Colon (tissue), 2 donors: Measurements from ENCODE around the gene ACAD11.
"Not testable (repeated sequence)": the region's sequence is repeated elsewhere in the genome, so short reads cannot be mapped to it uniquely, and the experiment has no call there.

Experiments used
- FAIRE-seq: peaks from 2 replicates; lab custom pipeline; 2012; peaks lifted over from hg19 to GRCh38; lab: Jason Lieb, UNC
- donor health status: control.
- donor health status: control.

Gene ACAD11

GRCh38 chr3:132645058-132645457, 14.6 kb downstream of the ACAD11 start:
- no peak for FAIRE-seq

GRCh38 chr3:132643366-132643765, 16.2 kb downstream of the ACAD11 start:
- FAIRE-seq: no peak

GRCh38 chr3:132642539-132642847, 17.1 kb downstream of the ACAD11 start:
- FAIRE-seq: no peak

- peak; percentile 80 for FAIRE-seq
Measured at GRCh38 chr3:132641837-132642538, 17.6 kb downstream of the ACAD11 start.

- not testable (repeated sequence) for FAIRE-seq
Measured at GRCh38 chr3:132641427-132641826, 18.2 kb downstream of the ACAD11 start.

GRCh38 chr3:132638706-132639105, 20.9 kb downstream of the ACAD11 start:
- no peak for FAIRE-seq

- FAIRE-seq: peak; percentile 18
Measured at GRCh38 chr3:132637590-132637989, 22.0 kb downstream of the ACAD11 start.

- FAIRE-seq: no peak
Measured at GRCh38 chr3:132635052-132635451, 24.6 kb downstream of the ACAD11 start.

- FAIRE-seq: no peak
Measured at GRCh38 chr3:132630612-132631011, 29.0 kb downstream of the ACAD11 start.

- no peak for FAIRE-seq
Measured at GRCh38 chr3:132629928-132630327, 29.7 kb downstream of the ACAD11 start.

GRCh38 chr3:132628157-132628556, 31.5 kb downstream of the ACAD11 start:
- no peak for FAIRE-seq

GRCh38 chr3:132626955-132627354, 32.7 kb downstream of the ACAD11 start:
- FAIRE-seq: no peak

GRCh38 chr3:132625613-132626012, 34.0 kb downstream of the ACAD11 start:
- FAIRE-seq: no peak

- FAIRE-seq: no peak
Measured at GRCh38 chr3:132624790-132625189, 34.8 kb downstream of the ACAD11 start.

GRCh38 chr3:132623646-132624045, 36.0 kb downstream of the ACAD11 start:
- no peak for FAIRE-seq

- FAIRE-seq: no peak
Measured at GRCh38 chr3:132622761-132623160, 36.8 kb downstream of the ACAD11 start.

- no peak for FAIRE-seq
Measured at GRCh38 chr3:132622148-132622547, 37.5 kb downstream of the ACAD11 start.

GRCh38 chr3:132616780-132617179, 42.8 kb downstream of the ACAD11 start:
- no peak for FAIRE-seq

- FAIRE-seq: no peak
Measured at GRCh38 chr3:132615881-132616280, 43.7 kb downstream of the ACAD11 start.

GRCh38 chr3:132615301-132615700, 44.3 kb downstream of the ACAD11 start:
- not testable (repeated sequence) for FAIRE-seq

GRCh38 chr3:132606620-132607019, 53.0 kb downstream of the ACAD11 start:
- FAIRE-seq: not testable (repeated sequence)

- no peak for FAIRE-seq
Measured at GRCh38 chr3:132606085-132606484, 53.5 kb downstream of the ACAD11 start.

GRCh38 chr3:132605374-132605792, 54.2 kb downstream of the ACAD11 start:
- no peak for FAIRE-seq

GRCh38 chr3:132600614-132601013, 59.0 kb downstream of the ACAD11 start:
- not testable (repeated sequence) for FAIRE-seq

- no peak for FAIRE-seq
Measured at GRCh38 chr3:132598181-132598580, 61.4 kb downstream of the ACAD11 start.
